ENCODE results near the gene NINJ1. TPM values are rescaled to one million over a fixed set of nuclear protein-coding genes. Genes with fewer than 3 reads are reported as not detected.

NINJ1 gene
- total RNA-seq, 1 experiment from 2014 or later = 41.3 TPM

DNA sequence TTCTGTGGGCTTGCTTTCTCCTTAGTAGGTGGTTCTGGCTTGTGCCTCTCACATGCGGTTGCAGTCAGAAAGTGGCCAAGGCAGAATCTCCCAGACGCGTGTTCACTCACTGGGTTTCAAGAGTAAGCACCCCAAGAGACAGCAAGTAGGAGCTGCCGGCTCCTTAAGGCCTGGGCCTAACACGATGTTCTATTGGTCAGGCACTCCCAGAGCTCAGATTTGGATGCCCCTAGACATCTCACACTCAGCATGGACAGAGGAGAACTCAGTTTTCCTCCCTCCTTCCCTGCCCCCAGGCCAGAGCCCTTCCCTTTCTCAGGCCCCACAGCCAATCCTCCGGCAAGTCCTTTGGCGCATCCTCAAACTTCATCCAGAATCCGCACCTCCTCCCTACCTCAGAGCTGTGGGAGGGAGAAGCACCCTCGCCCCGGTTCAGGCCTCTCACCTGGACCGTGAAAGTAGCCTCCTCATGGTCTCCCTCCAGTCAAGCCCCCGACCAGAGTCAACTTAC is 44.5 kb downstream of the NINJ1 start (continued):
- TF ChIP-seq, protein P1, sequence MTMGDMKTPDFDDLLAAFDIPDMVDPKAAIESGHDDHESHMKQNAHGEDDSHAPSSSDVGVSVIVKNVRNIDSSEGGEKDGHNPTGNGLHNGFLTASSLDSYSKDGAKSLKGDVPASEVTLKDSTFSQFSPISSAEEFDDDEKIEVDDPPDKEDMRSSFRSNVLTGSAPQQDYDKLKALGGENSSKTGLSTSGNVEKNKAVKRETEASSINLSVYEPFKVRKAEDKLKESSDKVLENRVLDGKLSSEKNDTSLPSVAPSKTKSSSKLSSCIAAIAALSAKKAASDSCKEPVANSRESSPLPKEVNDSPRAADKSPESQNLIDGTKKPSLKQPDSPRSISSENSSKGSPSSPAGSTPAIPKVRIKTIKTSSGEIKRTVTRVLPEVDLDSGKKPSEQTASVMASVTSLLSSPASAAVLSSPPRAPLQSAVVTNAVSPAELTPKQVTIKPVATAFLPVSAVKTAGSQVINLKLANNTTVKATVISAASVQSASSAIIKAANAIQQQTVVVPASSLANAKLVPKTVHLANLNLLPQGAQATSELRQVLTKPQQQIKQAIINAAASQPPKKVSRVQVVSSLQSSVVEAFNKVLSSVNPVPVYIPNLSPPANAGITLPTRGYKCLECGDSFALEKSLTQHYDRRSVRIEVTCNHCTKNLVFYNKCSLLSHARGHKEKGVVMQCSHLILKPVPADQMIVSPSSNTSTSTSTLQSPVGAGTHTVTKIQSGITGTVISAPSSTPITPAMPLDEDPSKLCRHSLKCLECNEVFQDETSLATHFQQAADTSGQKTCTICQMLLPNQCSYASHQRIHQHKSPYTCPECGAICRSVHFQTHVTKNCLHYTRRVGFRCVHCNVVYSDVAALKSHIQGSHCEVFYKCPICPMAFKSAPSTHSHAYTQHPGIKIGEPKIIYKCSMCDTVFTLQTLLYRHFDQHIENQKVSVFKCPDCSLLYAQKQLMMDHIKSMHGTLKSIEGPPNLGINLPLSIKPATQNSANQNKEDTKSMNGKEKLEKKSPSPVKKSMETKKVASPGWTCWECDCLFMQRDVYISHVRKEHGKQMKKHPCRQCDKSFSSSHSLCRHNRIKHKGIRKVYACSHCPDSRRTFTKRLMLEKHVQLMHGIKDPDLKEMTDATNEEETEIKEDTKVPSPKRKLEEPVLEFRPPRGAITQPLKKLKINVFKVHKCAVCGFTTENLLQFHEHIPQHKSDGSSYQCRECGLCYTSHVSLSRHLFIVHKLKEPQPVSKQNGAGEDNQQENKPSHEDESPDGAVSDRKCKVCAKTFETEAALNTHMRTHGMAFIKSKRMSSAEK (CRISPR knock-in tag; IDR thresholded peaks at IDR 0.05; ENCODE audit: borderline replicate concordance) = no peak
- TF ChIP-seq MXD4 (CRISPR knock-in tag; IDR thresholded peaks at IDR 0.05; ENCODE audit: borderline replicate concordance) (no peak), ATF1 (CRISPR knock-in tag; IDR thresholded peaks at IDR 0.05) (no peak), PRRX2 (CRISPR knock-in tag; IDR thresholded peaks at IDR 0.05) (no peak), ETV6 (CRISPR knock-in tag; IDR thresholded peaks at IDR 0.05) (no peak), JUN (CRISPR knock-in tag; IDR thresholded peaks at IDR 0.05) (no peak)
- TF ChIP-seq, protein P2, sequence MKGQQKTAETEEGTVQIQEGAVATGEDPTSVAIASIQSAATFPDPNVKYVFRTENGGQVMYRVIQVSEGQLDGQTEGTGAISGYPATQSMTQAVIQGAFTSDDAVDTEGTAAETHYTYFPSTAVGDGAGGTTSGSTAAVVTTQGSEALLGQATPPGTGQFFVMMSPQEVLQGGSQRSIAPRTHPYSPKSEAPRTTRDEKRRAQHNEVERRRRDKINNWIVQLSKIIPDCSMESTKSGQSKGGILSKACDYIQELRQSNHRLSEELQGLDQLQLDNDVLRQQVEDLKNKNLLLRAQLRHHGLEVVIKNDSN (CRISPR knock-in tag; IDR thresholded peaks at IDR 0.05) = no peak
- TF ChIP-seq, protein P3, sequence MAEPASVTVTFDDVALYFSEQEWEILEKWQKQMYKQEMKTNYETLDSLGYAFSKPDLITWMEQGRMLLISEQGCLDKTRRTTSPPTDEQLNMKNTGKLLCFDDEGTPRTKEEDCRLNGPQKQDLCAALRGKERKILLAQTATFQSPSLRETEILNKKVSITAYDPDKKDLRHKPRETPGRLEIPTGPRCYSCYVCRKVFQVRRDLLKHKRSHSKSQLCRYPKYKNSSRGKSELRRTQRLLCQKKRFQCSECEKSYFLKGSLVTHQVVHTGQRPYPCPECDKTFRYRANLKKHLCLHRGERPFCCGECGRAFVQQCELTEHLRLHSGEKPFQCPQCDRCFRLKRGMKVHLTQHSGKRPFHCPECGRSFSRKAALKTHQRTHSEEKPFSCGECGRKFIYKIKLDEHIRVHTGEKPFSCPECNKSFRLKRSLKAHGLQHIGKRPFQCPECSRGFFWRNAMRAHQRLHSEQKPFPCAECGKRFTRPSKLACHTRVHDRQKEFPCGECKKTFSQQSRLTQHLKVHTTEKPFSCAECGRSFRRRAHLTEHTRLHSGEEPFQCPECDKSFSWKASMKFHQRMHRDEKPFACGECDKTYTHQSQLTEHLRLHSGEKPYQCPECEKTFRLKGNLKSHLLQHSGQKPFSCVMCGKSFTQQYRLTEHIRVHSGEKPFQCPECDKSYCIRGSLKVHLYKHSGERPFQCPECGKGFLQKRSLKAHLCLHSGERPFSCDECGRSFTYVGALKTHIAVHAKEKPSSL (CRISPR knock-in tag; conservative IDR thresholded peaks at IDR 0.05) = no peak
- TF ChIP-seq, protein P4, sequence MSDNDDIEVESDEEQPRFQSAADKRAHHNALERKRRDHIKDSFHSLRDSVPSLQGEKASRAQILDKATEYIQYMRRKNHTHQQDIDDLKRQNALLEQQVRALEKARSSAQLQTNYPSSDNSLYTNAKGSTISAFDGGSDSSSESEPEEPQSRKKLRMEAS (CRISPR knock-in tag; IDR thresholded peaks at IDR 0.05) = no peak
- TF ChIP-seq, protein P5, sequence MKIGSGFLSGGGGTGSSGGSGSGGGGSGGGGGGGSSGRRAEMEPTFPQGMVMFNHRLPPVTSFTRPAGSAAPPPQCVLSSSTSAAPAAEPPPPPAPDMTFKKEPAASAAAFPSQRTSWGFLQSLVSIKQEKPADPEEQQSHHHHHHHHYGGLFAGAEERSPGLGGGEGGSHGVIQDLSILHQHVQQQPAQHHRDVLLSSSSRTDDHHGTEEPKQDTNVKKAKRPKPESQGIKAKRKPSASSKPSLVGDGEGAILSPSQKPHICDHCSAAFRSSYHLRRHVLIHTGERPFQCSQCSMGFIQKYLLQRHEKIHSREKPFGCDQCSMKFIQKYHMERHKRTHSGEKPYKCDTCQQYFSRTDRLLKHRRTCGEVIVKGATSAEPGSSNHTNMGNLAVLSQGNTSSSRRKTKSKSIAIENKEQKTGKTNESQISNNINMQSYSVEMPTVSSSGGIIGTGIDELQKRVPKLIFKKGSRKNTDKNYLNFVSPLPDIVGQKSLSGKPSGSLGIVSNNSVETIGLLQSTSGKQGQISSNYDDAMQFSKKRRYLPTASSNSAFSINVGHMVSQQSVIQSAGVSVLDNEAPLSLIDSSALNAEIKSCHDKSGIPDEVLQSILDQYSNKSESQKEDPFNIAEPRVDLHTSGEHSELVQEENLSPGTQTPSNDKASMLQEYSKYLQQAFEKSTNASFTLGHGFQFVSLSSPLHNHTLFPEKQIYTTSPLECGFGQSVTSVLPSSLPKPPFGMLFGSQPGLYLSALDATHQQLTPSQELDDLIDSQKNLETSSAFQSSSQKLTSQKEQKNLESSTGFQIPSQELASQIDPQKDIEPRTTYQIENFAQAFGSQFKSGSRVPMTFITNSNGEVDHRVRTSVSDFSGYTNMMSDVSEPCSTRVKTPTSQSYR (CRISPR knock-in tag; IDR thresholded peaks at IDR 0.05) = no peak

DNA sequence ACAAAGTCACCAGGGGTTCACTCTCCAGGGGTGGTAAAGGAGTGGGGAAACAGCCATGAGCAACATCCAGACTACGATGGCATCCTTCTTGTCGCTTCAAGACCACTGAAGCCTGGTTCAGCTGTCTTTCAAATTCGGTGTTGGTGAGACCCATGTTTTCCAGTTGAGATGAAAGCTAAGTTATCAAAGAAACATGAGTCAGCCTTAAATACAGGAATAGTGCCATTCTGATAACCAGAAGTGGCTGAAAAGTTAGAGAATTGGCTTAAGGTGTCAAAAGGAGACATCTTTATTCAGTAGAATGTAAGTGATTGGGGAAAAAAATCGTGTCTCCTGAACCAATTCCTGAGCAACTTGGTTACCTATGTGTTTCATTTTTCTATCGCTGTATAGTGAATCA is 45.0 kb downstream of the NINJ1 start:
- DNase-seq (ENCODE audit: low spot score) (no peak), ATAC-seq (no peak)
- no peaks in the 10 kb centered on the region; the same call in 1 of the 2 replicates for H3K27me3 Mint-ChIP-seq (ENCODE audit: low read depth)
- TF ChIP-seq ZNF232 (CRISPR knock-in tag; IDR thresholded peaks at IDR 0.05) = no peak
- TF ChIP-seq SP1 (CRISPR knock-in tag; conservative IDR thresholded peaks at IDR 0.05) = no peak
- TF ChIP-seq NR1H2 (CRISPR knock-in tag; IDR thresholded peaks at IDR 0.05) = no peak
- TF ChIP-seq ZNF416 (CRISPR knock-in tag; IDR thresholded peaks at IDR 0.05) = no peak
- TF ChIP-seq, protein P6, sequence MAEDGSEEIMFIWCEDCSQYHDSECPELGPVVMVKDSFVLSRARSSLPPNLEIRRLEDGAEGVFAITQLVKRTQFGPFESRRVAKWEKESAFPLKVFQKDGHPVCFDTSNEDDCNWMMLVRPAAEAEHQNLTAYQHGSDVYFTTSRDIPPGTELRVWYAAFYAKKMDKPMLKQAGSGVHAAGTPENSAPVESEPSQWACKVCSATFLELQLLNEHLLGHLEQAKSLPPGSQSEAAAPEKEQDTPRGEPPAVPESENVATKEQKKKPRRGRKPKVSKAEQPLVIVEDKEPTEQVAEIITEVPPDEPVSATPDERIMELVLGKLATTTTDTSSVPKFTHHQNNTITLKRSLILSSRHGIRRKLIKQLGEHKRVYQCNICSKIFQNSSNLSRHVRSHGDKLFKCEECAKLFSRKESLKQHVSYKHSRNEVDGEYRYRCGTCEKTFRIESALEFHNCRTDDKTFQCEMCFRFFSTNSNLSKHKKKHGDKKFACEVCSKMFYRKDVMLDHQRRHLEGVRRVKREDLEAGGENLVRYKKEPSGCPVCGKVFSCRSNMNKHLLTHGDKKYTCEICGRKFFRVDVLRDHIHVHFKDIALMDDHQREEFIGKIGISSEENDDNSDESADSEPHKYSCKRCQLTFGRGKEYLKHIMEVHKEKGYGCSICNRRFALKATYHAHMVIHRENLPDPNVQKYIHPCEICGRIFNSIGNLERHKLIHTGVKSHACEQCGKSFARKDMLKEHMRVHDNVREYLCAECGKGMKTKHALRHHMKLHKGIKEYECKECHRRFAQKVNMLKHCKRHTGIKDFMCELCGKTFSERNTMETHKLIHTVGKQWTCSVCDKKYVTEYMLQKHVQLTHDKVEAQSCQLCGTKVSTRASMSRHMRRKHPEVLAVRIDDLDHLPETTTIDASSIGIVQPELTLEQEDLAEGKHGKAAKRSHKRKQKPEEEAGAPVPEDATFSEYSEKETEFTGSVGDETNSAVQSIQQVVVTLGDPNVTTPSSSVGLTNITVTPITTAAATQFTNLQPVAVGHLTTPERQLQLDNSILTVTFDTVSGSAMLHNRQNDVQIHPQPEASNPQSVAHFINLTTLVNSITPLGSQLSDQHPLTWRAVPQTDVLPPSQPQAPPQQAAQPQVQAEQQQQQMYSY (CRISPR knock-in tag; IDR thresholded peaks at IDR 0.05) = no peak
- peaks cover 12% of the 10 kb centered on the region for H3K36me3 Mint-ChIP-seq
- H3K4me1 Mint-ChIP-seq = peaks cover 4% of the 10 kb centered on the region
- ChIA-PET POLR2A (no interaction called here), CTCF (no interaction called here)
- peaks cover 11% of the 10 kb centered on the region for H3K9me3 Mint-ChIP-seq
- H3K4me3 Mint-ChIP-seq = no peak overlapping the region
- H3K27ac Mint-ChIP-seq = no peak overlapping the region
